NCI-H345 treated with DMSO at 0.1 percent for 48 hours (cell line): ENCODE results near the gene UBXN6.
A peak's percentile ranks its signal among the peaks of the same experiment; 100 is the strongest.

Experiments
- DNase-seq: peaks from one replicate; lab custom pipeline; 2025; ENCODE audit not compliant: unreplicated experiment; lab: John Stamatoyannopoulos, UW

Gene UBXN6

DNA sequence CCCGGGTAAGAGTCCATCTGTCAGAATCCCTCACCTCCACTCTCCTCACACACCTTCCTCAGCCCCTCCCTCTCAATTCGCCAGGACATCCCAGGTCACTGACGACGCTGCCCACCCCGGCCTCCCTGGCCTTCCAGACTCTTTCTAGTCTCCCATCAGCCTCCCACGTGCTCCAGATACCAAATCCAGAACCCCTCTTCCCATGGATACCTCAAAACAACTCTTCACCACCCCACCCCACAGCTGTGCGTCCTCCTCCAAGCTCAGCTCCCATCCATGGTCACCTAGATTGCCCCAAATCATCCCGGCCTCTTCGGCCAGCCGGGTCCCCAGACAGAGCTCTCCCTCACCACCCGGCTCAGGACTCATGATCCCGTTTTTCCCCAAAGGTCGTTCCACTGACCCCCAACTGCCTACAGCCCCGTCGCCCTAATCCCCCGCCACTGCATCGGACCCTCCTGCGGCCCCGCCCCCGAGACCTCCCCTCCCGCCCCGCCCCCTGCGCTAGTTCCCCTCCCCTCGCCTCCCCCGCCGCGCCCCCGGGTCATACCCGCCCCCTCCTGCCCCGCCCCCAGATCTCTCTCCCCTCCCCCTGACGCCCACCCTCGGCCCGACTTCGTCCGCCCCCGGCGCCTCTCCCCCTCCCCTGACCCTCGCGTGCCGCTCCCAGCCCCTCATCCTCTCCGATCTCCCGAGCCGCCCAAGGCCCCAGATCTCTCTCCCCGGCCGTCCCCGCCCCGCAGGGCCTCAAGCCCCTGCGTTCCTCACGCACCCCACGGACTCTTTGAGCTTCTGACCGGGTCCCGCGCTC is 546 bp downstream of the UBXN6 start:
- DNase-seq = peak; percentile 42

DNA sequence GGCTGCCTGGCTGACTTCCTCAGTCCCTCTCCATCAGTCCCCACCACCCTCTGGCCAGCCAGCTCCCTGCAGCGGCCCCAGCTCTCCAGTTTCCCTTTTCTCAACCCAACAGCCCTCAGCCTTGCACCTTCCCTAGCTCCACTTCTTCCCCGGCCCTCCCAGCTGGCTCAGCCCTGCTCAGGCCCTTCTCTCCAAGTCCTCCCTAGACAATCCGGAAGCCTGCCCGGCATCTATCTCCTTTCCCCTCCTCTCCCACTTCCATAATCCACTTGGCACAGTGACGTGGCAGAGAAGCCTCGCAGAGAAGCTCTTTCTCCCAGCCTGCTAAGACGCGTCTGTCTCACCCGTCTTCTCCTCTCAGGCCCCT is 1.1 kb downstream of the UBXN6 start:
- no peak for DNase-seq

DNA sequence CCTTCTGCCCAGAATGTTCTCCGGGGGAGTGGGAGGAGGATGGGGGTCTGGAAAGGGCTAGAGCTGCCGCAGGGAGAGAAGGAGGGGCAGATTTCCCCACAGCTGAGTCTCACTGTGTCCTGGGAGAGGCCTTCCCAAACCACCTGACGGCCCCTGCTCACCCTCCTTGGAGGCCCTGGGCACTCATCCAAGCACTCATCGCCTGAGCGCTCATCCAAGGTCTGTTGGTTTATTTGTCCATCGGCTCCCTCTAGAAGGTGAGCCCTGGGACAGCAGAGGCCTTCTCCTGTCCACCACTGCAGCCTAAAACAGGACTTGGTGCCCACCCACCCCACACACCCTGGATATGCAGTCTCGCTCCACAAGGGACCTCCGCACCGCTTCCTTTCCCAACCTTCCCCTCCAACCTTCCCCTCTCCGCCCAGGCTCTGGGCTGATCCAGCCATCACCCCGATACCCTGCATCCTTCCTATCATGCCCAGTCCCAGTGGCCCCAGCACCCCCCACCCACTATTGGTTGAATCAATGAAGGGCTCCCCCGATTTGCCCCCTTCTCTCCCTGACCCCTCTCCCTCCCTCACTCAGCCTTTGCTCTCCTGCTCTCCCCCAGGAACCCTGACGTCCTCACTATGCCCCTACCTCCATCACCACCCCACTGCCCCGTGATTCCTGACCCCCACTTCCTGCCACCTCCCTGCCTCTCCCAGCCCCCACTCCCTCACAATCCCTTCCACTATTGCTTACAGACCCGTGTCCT is 1.7 kb downstream of the UBXN6 start:
- no peak for DNase-seq

GRCh38 chr19:4454747-4455718 is 2.6 kb downstream of the UBXN6 start:
- no peak for DNase-seq

GRCh38 chr19:4453232-4454179 is 4.1 kb downstream of the UBXN6 start:
- no peak for DNase-seq

DNA sequence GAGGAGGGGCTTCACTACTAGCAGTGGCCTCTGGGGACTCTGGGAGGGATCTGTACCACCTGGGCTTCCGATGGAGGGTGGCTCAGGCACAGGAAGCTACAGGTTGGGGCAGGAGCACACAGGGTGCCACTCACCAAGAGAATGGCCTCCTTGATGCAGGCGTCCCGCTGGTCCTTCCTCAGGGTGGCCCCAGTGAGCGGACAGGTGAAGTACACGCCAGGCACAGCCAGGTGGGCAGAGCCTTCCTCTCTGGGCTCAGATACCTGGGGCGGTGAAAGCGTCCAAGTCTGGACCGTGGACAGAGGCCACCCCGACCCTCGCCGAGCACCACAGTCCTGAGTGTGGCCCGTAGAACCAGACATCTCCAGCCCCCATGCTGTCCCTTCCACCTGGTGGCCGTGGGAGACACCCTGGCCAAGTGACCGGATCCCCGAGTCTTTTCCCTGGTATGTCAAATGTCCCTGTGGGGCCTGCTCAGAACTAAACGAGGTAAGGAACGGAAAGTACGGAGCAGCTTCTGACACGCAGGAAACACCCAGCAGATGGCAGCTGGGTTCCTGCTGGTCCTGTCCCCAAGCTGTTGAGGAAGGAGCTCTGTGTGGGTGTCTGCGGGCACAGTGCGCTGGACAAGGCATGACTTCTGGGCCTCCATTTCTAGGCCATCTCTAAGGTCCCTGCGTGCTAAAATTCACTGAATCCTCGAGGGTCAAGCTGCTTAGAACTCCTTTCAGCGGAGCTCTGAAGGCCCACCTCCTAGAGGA is 5.2 kb downstream of the UBXN6 start:
- DNase-seq = no peak

- no peak for DNase-seq
Measured at GRCh38 chr19:4449639-4450028, 8.0 kb downstream of the UBXN6 start.

- DNase-seq = no peak
Measured at GRCh38 chr19:4449022-4449638, 8.5 kb downstream of the UBXN6 start.

DNA sequence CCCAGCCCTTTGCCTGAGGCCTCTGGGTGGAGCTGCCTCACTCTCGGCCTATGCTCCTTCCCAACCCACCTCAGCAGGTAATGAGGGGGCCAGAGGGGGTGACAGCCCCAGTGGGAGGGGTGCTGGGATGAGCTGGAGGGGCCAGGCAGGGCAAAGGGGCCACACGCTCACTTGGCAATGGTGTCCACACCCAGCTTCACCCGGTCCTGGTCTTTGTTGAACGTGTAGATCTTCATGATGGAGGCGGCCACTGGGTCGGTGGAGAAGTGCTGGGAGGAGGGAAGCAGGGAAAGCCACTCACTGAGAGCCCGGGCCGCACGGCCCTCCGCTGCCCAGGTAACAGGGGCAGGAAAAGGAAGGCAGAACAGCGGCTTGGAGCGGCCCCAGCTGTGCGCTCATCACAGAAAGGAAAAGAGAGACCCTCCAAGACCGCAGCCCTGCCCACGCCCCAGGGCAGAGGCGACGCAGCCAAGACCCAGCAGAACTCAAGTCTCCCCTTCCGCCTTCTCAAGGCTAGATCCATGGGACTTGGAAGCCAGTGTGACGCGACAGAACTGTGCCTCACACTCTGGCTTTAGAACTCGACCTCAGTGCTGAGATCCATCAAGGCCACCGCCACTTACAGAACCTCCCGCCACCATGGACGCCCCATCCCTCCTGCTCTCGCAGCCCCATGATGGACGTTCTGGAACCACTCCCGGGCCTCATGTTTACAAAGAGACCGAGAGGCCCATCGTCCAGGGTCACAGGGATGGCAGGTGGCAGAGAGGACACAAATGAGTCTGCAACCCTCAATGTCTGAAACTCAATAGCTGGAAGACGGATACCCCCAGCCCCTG is 9.2 kb downstream of the UBXN6 start:
- DNase-seq = no peak

- DNase-seq = no peak
Measured at GRCh38 chr19:4447327-4448146, 10.1 kb downstream of the UBXN6 start.

DNA sequence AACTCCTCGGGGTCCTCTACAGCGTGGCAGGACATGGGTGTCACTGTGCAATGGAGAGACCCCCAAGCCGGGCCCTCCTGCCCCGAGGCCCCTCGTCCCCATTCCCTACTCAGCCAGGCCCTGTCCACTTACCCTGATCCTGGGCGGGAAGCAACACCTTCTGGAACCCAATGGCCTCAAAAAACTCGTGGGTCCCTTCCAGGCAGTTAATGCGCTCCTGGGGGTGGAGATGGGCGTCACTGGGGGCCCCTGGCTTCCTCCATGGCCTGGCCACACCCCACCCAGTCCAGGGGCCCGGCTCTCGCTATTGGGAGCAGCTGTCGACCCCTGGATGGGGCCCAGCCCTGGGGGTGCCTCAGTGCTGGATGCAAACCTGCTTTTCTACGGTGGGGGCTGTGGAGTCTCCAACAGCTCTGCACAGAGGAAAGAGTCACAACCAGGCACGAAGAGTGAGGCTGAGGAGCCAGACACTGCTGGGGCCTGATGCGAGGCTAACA is 10.8 kb downstream of the UBXN6 start:
- DNase-seq = no peak

DNA sequence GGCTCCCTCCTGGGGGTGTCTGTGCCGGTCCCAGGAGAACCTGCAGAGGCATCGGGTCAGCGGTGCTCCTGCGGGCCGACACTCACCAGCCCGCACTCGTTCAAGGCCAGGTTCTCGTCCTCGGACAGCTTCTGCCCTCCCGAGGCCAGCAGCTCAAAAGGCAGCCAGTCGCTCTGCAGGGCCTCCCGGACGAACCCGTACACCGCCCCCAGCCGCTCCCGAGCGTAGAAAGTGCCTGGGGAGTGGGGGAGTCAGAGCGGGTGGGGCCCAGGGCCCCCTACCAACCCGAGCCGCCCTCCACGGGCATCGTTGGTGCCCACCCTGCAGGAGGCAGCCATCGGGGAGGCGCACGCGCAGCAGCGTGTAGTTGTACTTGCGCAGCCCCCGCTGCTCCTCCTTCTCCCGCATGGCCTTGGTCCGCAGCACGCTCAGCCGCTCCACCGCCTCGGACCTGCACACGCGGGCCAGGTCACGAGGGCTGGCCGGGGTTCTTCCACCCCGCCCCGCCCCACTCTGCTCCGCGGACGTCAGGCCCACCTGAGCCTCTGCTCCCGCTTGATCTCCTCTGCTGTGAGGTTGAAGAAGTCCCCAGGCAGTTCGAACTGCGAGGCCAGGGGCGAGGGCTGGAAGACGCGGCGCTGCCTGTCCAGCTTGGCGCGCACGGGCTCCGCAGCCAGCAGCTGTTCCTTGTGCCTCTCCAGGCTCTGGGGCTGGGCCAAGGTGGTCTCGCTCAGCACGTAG is 11.5 kb downstream of the UBXN6 start:
- DNase-seq = no peak

- no peak for DNase-seq
Measured at GRCh38 chr19:4444765-4445741, 12.5 kb downstream of the UBXN6 start.

GRCh38 chr19:4443966-4444764 is 13.4 kb downstream of the UBXN6 start:
- no peak for DNase-seq
